GM23338 (cell line): ENCODE data around the gene TLR5. TPM values are rescaled to one million over a fixed set of nuclear protein-coding genes. Genes with fewer than 3 reads are reported as not detected.

Experiments
- ATAC-seq: fragments of 200-7000 bp; cut with Tn5 transposase; 3 replicates; pipeline ENCODE4 v1.9.1; 2020
- DNase-seq: peaks from one replicate; pipeline ENCODE4 v3.0.0-alpha.2; 2015; ENCODE audit warnings: low spot score
- H2AFZ ChIP-seq: fragments of 200-600 bp; sonication (generic); 2 replicates; pipeline ENCODE4 v1.8.0; 2016; ENCODE audit warnings: antibody characterized with exemption, mild to moderate bottlenecking, moderate library complexity
- H3F3A ChIP-seq: fragments of 200-600 bp; sonication (generic); replicated peaks from 2 replicates; pipeline ENCODE4 v1.8.0; 2017; ENCODE audit warnings: antibody characterized with exemption, mixed run types, low read depth
- H3K27ac ChIP-seq: fragments of 200-600 bp; sonication (generic); 2 replicates; pipeline ENCODE4 v1.6.1; 2016; ENCODE audit warnings: low read depth
- H3K27me3 ChIP-seq: fragments of 200-600 bp; sonication (generic); 2 replicates; pipeline ENCODE4 v1.8.0; 2016; ENCODE audit warnings: mild to moderate bottlenecking, mixed run types, moderate library complexity; ENCODE audit not compliant: insufficient read depth
- H3K36me3 ChIP-seq: fragments of 200-600 bp; sonication (generic); 2 replicates; pipeline ENCODE4 v1.8.0; 2016; ENCODE audit warnings: mild to moderate bottlenecking; ENCODE audit not compliant: insufficient read depth
- H3K4me1 ChIP-seq: fragments of 200-600 bp; sonication (generic); 2 replicates; pipeline ENCODE4 v1.8.0; 2016; ENCODE audit warnings: mild to moderate bottlenecking, moderate library complexity; ENCODE audit not compliant: insufficient read depth
- H3K4me2 ChIP-seq: fragments of 200-600 bp; sonication (generic); 2 replicates; pipeline ENCODE4 v1.7.1; 2017; ENCODE audit warnings: mixed run types
- H3K4me3 ChIP-seq: fragments of 200-600 bp; sonication (generic); 2 replicates; pipeline ENCODE4 v1.6.1; 2016; ENCODE audit warnings: mixed run types
- H3K79me2 ChIP-seq: fragments of 200-600 bp; sonication (generic); replicated peaks from 2 replicates; pipeline ENCODE4 v1.8.0; 2017; ENCODE audit warnings: mild to moderate bottlenecking; ENCODE audit not compliant: insufficient read depth
- H3K9me2 ChIP-seq: fragments of 200-600 bp; sonication (generic); 2 replicates; pipeline ENCODE4 v1.8.0; 2017; ENCODE audit not compliant: insufficient read depth
- H4K20me1 ChIP-seq: fragments of 200-600 bp; sonication (generic); replicated peaks from 2 replicates; pipeline ENCODE4 v1.8.0; 2017; ENCODE audit warnings: mild to moderate bottlenecking; ENCODE audit not compliant: insufficient read depth
- H3K27ac Mint-ChIP-seq: 2 replicates; pipeline ENCODE4 v1.8.0; 2020; ENCODE audit warnings: inconsistent platforms, mild to moderate bottlenecking, moderate library complexity, mixed read lengths
- H3K27me3 Mint-ChIP-seq: 3 replicates; pipeline ENCODE4 v1.8.0; 2022; ENCODE audit warnings: low read depth, mild to moderate bottlenecking, moderate library complexity, mixed read lengths, inconsistent platforms; ENCODE audit not compliant: insufficient read depth, poor library complexity
- H3K36me3 Mint-ChIP-seq: 3 replicates; pipeline ENCODE4 v1.8.0; 2021; ENCODE audit warnings: low read depth, mild to moderate bottlenecking, inconsistent platforms, moderate library complexity, mixed read lengths
- H3K4me1 Mint-ChIP-seq: 3 replicates; pipeline ENCODE4 v1.8.0; 2020; ENCODE audit warnings: mild to moderate bottlenecking, inconsistent platforms, mixed read lengths
- H3K4me3 Mint-ChIP-seq: 3 replicates; pipeline ENCODE4 v1.8.0; 2021; ENCODE audit warnings: moderate library complexity, mild to moderate bottlenecking, inconsistent platforms, mixed read lengths
- H3K9me3 Mint-ChIP-seq: 3 replicates; pipeline ENCODE4 v1.8.0; 2020; ENCODE audit warnings: moderate library complexity, mild to moderate bottlenecking, inconsistent platforms, mixed read lengths
- CREB1 ChIP-seq: fragments of 250-450 bp; sonication (Bioruptor Pico); IDR thresholded peaks from 2 replicates; pipeline ENCODE4 v1.5.0; 2020; ENCODE audit warnings: low read depth, mild to moderate bottlenecking, moderate library complexity
- EZH2phosphoT487 ChIP-seq: fragments of 200-600 bp; sonication (generic); IDR thresholded peaks from one replicate; pipeline ENCODE4 v1.8.1; 2018; ENCODE audit warnings: antibody characterized with exemption; ENCODE audit not compliant: unreplicated experiment
- JUNB ChIP-seq: IDR thresholded peaks from one replicate; pipeline ENCODE4 v1.6.1; 2016; ENCODE audit warnings: antibody characterized with exemption; ENCODE audit not compliant: unreplicated experiment
- NANOG ChIP-seq: IDR thresholded peaks from 2 replicates; pipeline ENCODE4 v1.6.1; 2016; ENCODE audit warnings: antibody characterized with exemption, borderline replicate concordance
- POLR2AphosphoS5 ChIP-seq: IDR thresholded peaks from 2 replicates; pipeline ENCODE4 v1.6.1; 2016; ENCODE audit warnings: antibody characterized with exemption, low read depth
- ZNF114 ChIP-seq: fragments of 250-450 bp; sonication (Bioruptor Pico); IDR thresholded peaks from 2 replicates; pipeline ENCODE4 v1.5.0; 2020; ENCODE audit warnings: mild to moderate bottlenecking, moderate library complexity
- ZNF331 ChIP-seq: fragments of 250-450 bp; sonication (Bioruptor Pico); IDR thresholded peaks from 2 replicates; pipeline ENCODE4 v1.5.0; 2020; ENCODE audit warnings: low read depth, mild to moderate bottlenecking, moderate library complexity
- ZNF462 ChIP-seq: fragments of 250-450 bp; sonication (Bioruptor Pico); IDR thresholded peaks from 2 replicates; pipeline ENCODE4 v1.5.0; 2020; ENCODE audit warnings: mild to moderate bottlenecking, moderate library complexity
- polyA plus RNA-seq: library from polyadenylated mRNA; unstranded; fragments of >200 nt; fragmentation: Nextera tagmentation; extraction: Ambion mirVana; gene quantifications from 2 replicates; pipeline ENCODE4 v1.2.1, GENCODE V29; 2016
- total RNA-seq: library from RNA; depleted of rRNA; stranded (reverse); fragments of >200 nt; shearing (Covaris generic); gene quantifications from 2 replicates; pipeline ENCODE4 v1.2.3, GENCODE V29; 2014
- TF ChIP-seq, protein P1 (sequence below), 2 experiments: fragments of 200-600 bp in 1 of 2; sonication (generic) in 1 of 2; conservative IDR thresholded peaks; 2 replicates each; pipeline versions ENCODE4 v1.5.1 to v1.6.1; 2016 to 2017; ENCODE audit warnings: antibody characterized with exemption in 2 of 2, low read depth in 2 of 2, mild to moderate bottlenecking in 2 of 2, moderate library complexity in 1 of 2
- TF ChIP-seq, protein P2 (sequence below): IDR thresholded peaks from 2 replicates; pipeline ENCODE4 v1.6.1; 2016; ENCODE audit warnings: antibody characterized with exemption

TLR5 gene
- total and polyA plus RNA-seq, 2 experiments from 2014 or later, result 0.10 to 0.39 TPM

DNA sequence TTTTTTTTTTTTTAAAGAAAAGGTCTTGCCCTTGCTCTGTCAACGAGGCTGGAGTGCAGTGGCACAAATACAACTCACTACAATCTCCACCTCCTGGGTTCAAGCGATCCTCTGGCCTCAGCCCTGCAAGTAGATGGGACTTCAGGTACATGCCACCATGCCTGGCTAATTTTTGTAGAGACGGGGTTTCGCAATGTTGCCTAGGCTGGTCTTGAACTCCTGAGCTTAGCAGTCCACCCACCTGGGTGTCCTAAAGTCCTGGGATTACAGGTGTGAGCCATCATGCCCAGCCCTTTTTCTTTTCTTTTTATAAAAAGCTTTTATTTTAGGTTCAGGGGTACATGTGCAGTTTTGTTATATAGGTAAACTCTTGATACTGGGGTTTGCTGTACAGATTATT lies 47.2 kb downstream of the TLR5 start:
- DNase-seq (no peak), ATAC-seq (no peak)
- Mint-ChIP-seq H3K36me3 (peaks cover 24% of the 10 kb centered on the region), H3K27ac (no peak overlapping the region), H3K4me1 (no peaks in the 10 kb centered on the region), H3K4me3 (no peak overlapping the region), H3K9me3 (peaks cover 21% of the 10 kb centered on the region), H3K27me3 (no peaks in the 10 kb centered on the region)
- TF ChIP-seq, protein P1, sequence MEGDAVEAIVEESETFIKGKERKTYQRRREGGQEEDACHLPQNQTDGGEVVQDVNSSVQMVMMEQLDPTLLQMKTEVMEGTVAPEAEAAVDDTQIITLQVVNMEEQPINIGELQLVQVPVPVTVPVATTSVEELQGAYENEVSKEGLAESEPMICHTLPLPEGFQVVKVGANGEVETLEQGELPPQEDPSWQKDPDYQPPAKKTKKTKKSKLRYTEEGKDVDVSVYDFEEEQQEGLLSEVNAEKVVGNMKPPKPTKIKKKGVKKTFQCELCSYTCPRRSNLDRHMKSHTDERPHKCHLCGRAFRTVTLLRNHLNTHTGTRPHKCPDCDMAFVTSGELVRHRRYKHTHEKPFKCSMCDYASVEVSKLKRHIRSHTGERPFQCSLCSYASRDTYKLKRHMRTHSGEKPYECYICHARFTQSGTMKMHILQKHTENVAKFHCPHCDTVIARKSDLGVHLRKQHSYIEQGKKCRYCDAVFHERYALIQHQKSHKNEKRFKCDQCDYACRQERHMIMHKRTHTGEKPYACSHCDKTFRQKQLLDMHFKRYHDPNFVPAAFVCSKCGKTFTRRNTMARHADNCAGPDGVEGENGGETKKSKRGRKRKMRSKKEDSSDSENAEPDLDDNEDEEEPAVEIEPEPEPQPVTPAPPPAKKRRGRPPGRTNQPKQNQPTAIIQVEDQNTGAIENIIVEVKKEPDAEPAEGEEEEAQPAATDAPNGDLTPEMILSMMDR (conservative IDR thresholded peaks at IDR 0.05; ENCODE audit: low read depth in 2 of 2), result no peak
- TF ChIP-seq, protein P2, sequence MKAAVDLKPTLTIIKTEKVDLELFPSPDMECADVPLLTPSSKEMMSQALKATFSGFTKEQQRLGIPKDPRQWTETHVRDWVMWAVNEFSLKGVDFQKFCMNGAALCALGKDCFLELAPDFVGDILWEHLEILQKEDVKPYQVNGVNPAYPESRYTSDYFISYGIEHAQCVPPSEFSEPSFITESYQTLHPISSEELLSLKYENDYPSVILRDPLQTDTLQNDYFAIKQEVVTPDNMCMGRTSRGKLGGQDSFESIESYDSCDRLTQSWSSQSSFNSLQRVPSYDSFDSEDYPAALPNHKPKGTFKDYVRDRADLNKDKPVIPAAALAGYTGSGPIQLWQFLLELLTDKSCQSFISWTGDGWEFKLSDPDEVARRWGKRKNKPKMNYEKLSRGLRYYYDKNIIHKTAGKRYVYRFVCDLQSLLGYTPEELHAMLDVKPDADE, result no peak
- TF ChIP-seq ZNF331 (CRISPR knock-in tag), result no peak
- no peaks in the 10 kb centered on the region for H3F3A ChIP-seq
- no peaks in the 10 kb centered on the region for H3K79me2 ChIP-seq
- H3K27ac ChIP-seq, result no peak overlapping the region
- H3K4me2 ChIP-seq, result no peak overlapping the region
- no peak overlapping the region for H2AFZ ChIP-seq
- no peaks in the 10 kb centered on the region for H3K27me3 ChIP-seq
- no peaks in the 10 kb centered on the region for H3K9me2 ChIP-seq
- no peak overlapping the region for H3K4me3 ChIP-seq
- no peaks in the 10 kb centered on the region for H4K20me1 ChIP-seq
- no peaks in the 10 kb centered on the region for H3K36me3 ChIP-seq
- no peaks in the 10 kb centered on the region for H3K4me1 ChIP-seq

- no peak overlapping the region for H3K4me3 Mint-ChIP-seq
- DNase-seq (no peak), ATAC-seq (no peak)
- Histone ChIP-seq H3K9me2 (no peaks in the 10 kb centered on the region), H4K20me1 (no peaks in the 10 kb centered on the region), H3K79me2 (no peaks in the 10 kb centered on the region), H3K27me3 (no peaks in the 10 kb centered on the region), H3K4me1 (peaks cover 13% of the 10 kb centered on the region; the same call in 1 of the 2 replicates), H3K4me2 (no peak overlapping the region), H3K27ac (no peak overlapping the region), H2AFZ (no peak overlapping the region), H3F3A (no peaks in the 10 kb centered on the region), H3K36me3 (no peaks in the 10 kb centered on the region), H3K4me3 (no peak overlapping the region)
- H3K4me1 Mint-ChIP-seq, result peaks cover 25% of the 10 kb centered on the region
- no peaks in the 10 kb centered on the region for H3K36me3 Mint-ChIP-seq
- peaks cover 9% of the 10 kb centered on the region for H3K27me3 Mint-ChIP-seq
- no peaks in the 10 kb centered on the region for H3K9me3 Mint-ChIP-seq
- H3K27ac Mint-ChIP-seq, result no peak overlapping the region
- TF ChIP-seq CREB1 (CRISPR knock-in tag) (no peak), POLR2AphosphoS5 (no peak), NANOG (no peak), ZNF114 (CRISPR knock-in tag) (no peak), EZH2phosphoT487 (no peak), JUNB (no peak), ZNF462 (CRISPR knock-in tag) (no peak)
These were observed 51.2 kb downstream of the TLR5 start for GRCh38 chr1:223091896-223092295.
